Mucosa of stomach (tissue), 1 donor: ENCODE data around the gene PCDHA9.
"Not testable (repeated sequence)": the region's sequence is repeated elsewhere in the genome, so short reads cannot be mapped to it uniquely, and the experiment has no call there.

ENCODE experiments used
- H3K27me3 ChIP-seq: one replicate; pipeline ENCODE4 v1.7.0; 2013; ENCODE audit warnings: mild to moderate bottlenecking, low read length; ENCODE audit not compliant: control insufficient read depth, insufficient read depth
- H3K36me3 ChIP-seq: one replicate; pipeline ENCODE4 v1.7.0; 2013; ENCODE audit warnings: low read length; ENCODE audit not compliant: control insufficient read depth, insufficient read depth
- H3K4me1 ChIP-seq: one replicate; pipeline ENCODE4 v1.7.0; 2013; ENCODE audit warnings: mild to moderate bottlenecking, low read length; ENCODE audit not compliant: control insufficient read depth, insufficient read depth
- H3K4me3 ChIP-seq: one replicate; pipeline ENCODE4 v1.7.0; 2013; ENCODE audit warnings: low read length
- H3K9ac ChIP-seq: one replicate; pipeline ENCODE4 v1.7.0; 2013; ENCODE audit warnings: mild to moderate bottlenecking, low read length, moderate library complexity
- H3K9me3 ChIP-seq: one replicate; pipeline ENCODE4 v1.7.0; 2013; ENCODE audit warnings: mild to moderate bottlenecking, low read length, moderate library complexity; ENCODE audit not compliant: control insufficient read depth
- donor health status: Pancreatic carcinoma.

Gene PCDHA9

GRCh38 chr5:140842798-140843733 lies 5.1 kb upstream of the PCDHA9 start:
- Histone ChIP-seq H3K27me3 (no peaks in the 10 kb centered on the region), H3K9ac (no peak overlapping the region), H3K36me3 (no peaks in the 10 kb centered on the region), H3K9me3 (no peaks in the 10 kb centered on the region), H3K4me3 (no peak overlapping the region), H3K4me1 (no peaks in the 10 kb centered on the region)

- not testable (repeated sequence) for H3K9me3 ChIP-seq, H3K4me3 ChIP-seq
Measured at GRCh38 chr5:140849831-140850634, 1.9 kb downstream of the PCDHA9 start.

GRCh38 chr5:140855772-140856674 lies 7.8 kb downstream of the PCDHA9 start, which contains the start of gene PCDHA10:
Gene PCDHA10, plus strand, starts transcription at chr5:140855897. Its CDS starts 152 bp downstream, at chr5:140856049.
- Histone ChIP-seq H3K9ac (no peak within 1 kb of the TSS), H3K36me3 (no peaks in the 10 kb centered on the region), H3K4me1 (no peaks in the 10 kb centered on the region), H3K9me3 (no peaks in the 10 kb centered on the region), H3K4me3 (no peak within 1 kb of the TSS), H3K27me3 (no peaks in the 10 kb centered on the region)

More at GRCh38 chr5:140849831-140850634, 1.9 kb downstream of the PCDHA9 start:
- not testable (repeated sequence) for H3K36me3 ChIP-seq, H3K4me1 ChIP-seq, H3K9ac ChIP-seq, H3K27me3 ChIP-seq

GRCh38 chr5:140857177-140857986 lies 9.2 kb downstream of the PCDHA9 start:
- H3K27me3 ChIP-seq = no peaks in the 10 kb centered on the region
- no peaks in the 10 kb centered on the region for H3K36me3 ChIP-seq
- H3K4me3 ChIP-seq = no peak overlapping the region
- H3K4me1 ChIP-seq = no peaks in the 10 kb centered on the region
- no peaks in the 10 kb centered on the region for H3K9me3 ChIP-seq
- no peak overlapping the region for H3K9ac ChIP-seq

DNA sequence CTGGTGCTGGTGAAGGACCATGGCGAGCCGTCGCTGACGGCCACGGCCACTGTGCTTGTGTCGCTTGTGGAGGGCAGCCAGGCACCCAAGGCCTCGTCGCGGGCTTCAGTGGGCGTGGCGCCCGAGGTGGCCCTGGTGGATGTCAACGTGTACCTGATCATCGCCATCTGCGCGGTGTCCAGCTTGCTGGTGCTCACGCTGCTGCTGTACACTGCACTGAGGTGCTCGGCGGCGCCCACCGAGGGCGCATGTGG lies 9.7 kb downstream of the PCDHA9 start:
- no peaks in the 10 kb centered on the region for H3K36me3 ChIP-seq
- H3K4me3 ChIP-seq = no peak overlapping the region
- H3K9ac ChIP-seq = no peak overlapping the region
- no peaks in the 10 kb centered on the region for H3K27me3 ChIP-seq
- H3K9me3 ChIP-seq = no peaks in the 10 kb centered on the region
- H3K4me1 ChIP-seq = no peaks in the 10 kb centered on the region

GRCh38 chr5:140862441-140863295 lies 14.5 kb downstream of the PCDHA9 start:
- Histone ChIP-seq H3K9me3 (no peaks in the 10 kb centered on the region), H3K36me3 (no peaks in the 10 kb centered on the region), H3K27me3 (no peaks in the 10 kb centered on the region), H3K9ac (no peak overlapping the region), H3K4me3 (no peak overlapping the region), H3K4me1 (no peaks in the 10 kb centered on the region)

DNA sequence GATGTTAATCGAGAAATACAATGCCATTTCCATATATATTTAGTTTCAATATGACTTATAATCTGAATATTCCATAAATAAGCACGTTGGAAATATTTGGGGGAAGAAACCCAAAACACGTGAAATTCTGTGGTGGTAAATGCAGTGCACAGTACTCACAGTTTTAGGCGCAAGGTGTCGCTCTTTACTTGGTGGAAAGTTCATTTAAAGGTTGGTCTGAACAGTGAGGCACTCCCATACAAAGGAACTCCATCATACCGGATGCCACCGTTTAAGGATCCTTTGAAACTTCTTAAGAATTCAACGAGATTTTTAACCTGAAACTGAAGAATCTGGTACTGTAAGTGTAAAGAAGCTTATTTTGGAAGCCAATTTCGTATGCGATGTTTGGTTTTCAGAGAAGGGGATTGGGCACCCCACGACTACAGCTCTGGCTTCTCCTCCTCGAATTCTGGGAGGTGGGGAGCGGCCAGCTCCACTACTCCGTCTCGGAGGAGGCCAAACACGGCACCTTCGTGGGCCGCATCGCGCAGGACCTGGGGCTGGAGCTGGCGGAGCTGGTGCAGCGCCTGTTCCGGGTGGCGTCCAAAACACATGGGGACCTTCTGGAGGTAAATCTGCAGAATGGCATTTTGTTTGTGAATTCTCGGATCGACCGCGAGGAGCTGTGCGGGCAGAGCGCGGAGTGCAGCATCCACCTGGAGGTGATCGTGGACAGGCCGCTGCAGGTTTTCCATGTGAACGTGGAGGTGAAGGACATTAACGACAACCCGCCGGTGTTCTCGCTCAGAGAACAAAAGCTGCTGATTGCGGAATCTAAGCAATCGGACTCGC lies 20.8 kb downstream of the PCDHA9 start, which contains the start of gene PCDHA11:
TSS of gene PCDHA11 (plus strand) at position 237 of the 834 bp plus-strand sequence. CDS start at position 384, 147 bp downstream.
- no peaks in the 10 kb centered on the region for H3K36me3 ChIP-seq
- H3K9me3 ChIP-seq = no peaks in the 10 kb centered on the region
- no peak within 1 kb of the TSS for H3K9ac ChIP-seq
- no peak within 1 kb of the TSS for H3K4me3 ChIP-seq
- H3K4me1 ChIP-seq = no peaks in the 10 kb centered on the region
- no peaks in the 10 kb centered on the region for H3K27me3 ChIP-seq

GRCh38 chr5:140869555-140869886 lies 21.3 kb downstream of the PCDHA9 start:
- H3K9ac ChIP-seq = no peak overlapping the region
- no peaks in the 10 kb centered on the region for H3K36me3 ChIP-seq
- H3K4me1 ChIP-seq = no peaks in the 10 kb centered on the region
- H3K27me3 ChIP-seq = no peaks in the 10 kb centered on the region
- no peaks in the 10 kb centered on the region for H3K9me3 ChIP-seq
- H3K4me3 ChIP-seq = no peak overlapping the region

DNA sequence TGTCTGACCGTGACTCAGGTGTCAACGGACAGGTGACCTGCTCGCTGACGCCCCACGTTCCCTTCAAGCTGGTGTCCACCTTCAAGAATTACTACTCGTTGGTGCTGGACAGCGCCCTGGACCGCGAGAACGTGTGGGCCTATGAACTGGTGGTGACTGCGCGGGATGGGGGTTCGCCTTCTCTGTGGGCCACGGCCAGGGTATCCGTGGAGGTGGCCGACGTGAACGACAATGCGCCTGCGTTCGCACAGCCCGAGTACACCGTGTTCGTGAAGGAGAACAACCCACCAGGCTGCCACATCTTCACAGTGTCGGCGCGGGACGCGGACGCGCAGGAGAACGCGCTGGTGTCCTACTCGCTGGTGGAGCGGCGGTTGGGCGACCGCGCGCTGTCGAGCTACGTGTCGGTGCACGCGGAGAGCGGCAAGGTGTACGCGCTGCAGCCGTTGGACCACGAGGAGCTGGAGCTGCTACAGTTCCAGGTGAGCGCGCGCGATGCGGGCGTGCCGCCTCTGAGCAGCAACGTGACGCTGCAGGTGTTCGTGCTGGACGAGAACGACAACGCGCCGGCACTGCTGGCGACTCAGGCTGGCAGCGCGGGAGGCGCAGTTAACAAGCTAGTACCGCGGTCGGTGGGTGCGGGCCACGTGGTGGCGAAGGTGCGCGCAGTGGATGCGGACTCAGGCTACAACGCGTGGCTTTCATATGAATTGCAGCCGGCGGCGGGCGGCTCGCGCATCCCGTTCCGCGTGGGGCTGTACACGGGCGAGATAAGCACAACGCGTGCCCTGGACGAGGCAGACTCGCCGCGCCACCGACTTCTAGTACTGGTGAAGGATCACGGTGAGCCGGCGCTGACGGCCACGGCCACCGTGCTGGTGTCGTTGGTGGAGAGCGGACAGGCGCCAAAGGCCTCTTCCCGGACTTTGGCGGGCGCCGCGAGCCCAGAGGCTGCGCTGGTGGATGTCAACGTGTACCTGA lies 22.3 kb downstream of the PCDHA9 start:
- H3K36me3 ChIP-seq = no peaks in the 10 kb centered on the region
- no peaks in the 10 kb centered on the region for H3K4me1 ChIP-seq
- no peak overlapping the region for H3K4me3 ChIP-seq
- H3K9me3 ChIP-seq = no peaks in the 10 kb centered on the region
- peaks cover 4% of the 10 kb centered on the region for H3K27me3 ChIP-seq
- no peak overlapping the region for H3K9ac ChIP-seq
